GM18519 (cell line): ENCODE results near the gene VSTM2L.
"Not testable (repeated sequence)": the region's sequence is repeated elsewhere in the genome, so short reads cannot be mapped to it uniquely, and the experiment has no call there.

Experiments
- ATAC-seq: cut with Tn5 transposase; IDR thresholded peaks from one replicate; pipeline ENCODE4 v1.9.1; 2021; ENCODE audit warnings: mild to moderate bottlenecking, moderate library complexity; ENCODE audit not compliant: unreplicated experiment, low FRiP score

Gene VSTM2L

GRCh38 chr20:37955511-37955910, 52.6 kb downstream of the VSTM2L start:
- ATAC-seq = no peak

- ATAC-seq = no peak
These were observed 53.2 kb downstream of the VSTM2L start for GRCh38 chr20:37956107-37956585.

- no peak for ATAC-seq
These were observed 56.1 kb downstream of the VSTM2L start for GRCh38 chr20:37958856-37959520.

- no peak for ATAC-seq
These were observed 58.1 kb downstream of the VSTM2L start for GRCh38 chr20:37961066-37961465.

GRCh38 chr20:37963483-37963882, 60.6 kb downstream of the VSTM2L start:
- not testable (repeated sequence) for ATAC-seq

- no peak for ATAC-seq
These were observed 66.0 kb downstream of the VSTM2L start for GRCh38 chr20:37968841-37969401.

- ATAC-seq = no peak
These were observed 67.3 kb downstream of the VSTM2L start for GRCh38 chr20:37969949-37970855.

- no peak for ATAC-seq
These were observed 67.9 kb downstream of the VSTM2L start for GRCh38 chr20:37970856-37971245.

- ATAC-seq = no peak
These were observed 68.7 kb downstream of the VSTM2L start for GRCh38 chr20:37971561-37972127.

- ATAC-seq = no peak
These were observed 69.5 kb downstream of the VSTM2L start for GRCh38 chr20:37972256-37973058.

GRCh38 chr20:37973059-37973910, 70.4 kb downstream of the VSTM2L start:
- ATAC-seq = no peak

- no peak for ATAC-seq
These were observed 74.0 kb downstream of the VSTM2L start for GRCh38 chr20:37976887-37977286.

GRCh38 chr20:37977338-37977737, 74.4 kb downstream of the VSTM2L start:
- no peak for ATAC-seq

- ATAC-seq = no peak
These were observed 74.9 kb downstream of the VSTM2L start for GRCh38 chr20:37977786-37978185.

GRCh38 chr20:37979021-37979985, 76.4 kb downstream of the VSTM2L start:
- ATAC-seq = no peak

- no peak for ATAC-seq
These were observed 77.5 kb downstream of the VSTM2L start for GRCh38 chr20:37980383-37980782.

GRCh38 chr20:37980876-37981275, 77.9 kb downstream of the VSTM2L start:
- no peak for ATAC-seq

GRCh38 chr20:37981568-37981967, 78.6 kb downstream of the VSTM2L start:
- no peak for ATAC-seq
